GM12878 (cell line): ENCODE data around the gene BICDL2. TPM values are rescaled to one million over a fixed set of nuclear protein-coding genes. Genes with fewer than 3 reads are reported as not detected.

Source experiments
- ATAC-seq: fragments of 200-7000 bp; cut with Tn5 transposase; 3 replicates; pipeline ENCODE4 v1.9.1; 2020; ENCODE audit warnings: mild to moderate bottlenecking, moderate library complexity
- BruUV-seq: library from RNA; stranded (reverse); fragments of 400-500 nt; replicated peaks from 2 replicates; lab custom pipeline; 2021; lab: Mats Ljungman, UMichigan
- CTCF ChIA-PET: fragments of 300-600 bp; sonication (Branson Sonifier 250); formaldehyde crosslinking; extraction: SDS; loops from one replicate; lab custom pipeline; 2021; ENCODE audit warnings: inconsistent platforms; lab: Yijun Ruan, JAX
- POLR2A ChIA-PET: fragments of 350-600 bp; formaldehyde crosslinking; extraction: SDS; loops from one replicate; lab custom pipeline; 2021; ENCODE audit warnings: inconsistent platforms; lab: Charles Lee
- RAD21 ChIA-PET: fragments of 300-600 bp; sonication (Branson Sonifier 250); formaldehyde crosslinking; loops from one replicate; lab custom pipeline; 2023; ENCODE audit warnings: antibody characterized with exemption; ENCODE audit not compliant: unreplicated experiment; lab: Charles Lee
- SMC1A ChIA-PET: fragments of 300-600 bp; sonication (Branson Sonifier 250); formaldehyde crosslinking; loops from one replicate; lab custom pipeline; 2023; ENCODE audit not compliant: unreplicated experiment, uncharacterized antibody; lab: Charles Lee
- DNase-seq: peaks from one replicate; pipeline ENCODE4 v3.0.0-alpha.2; 2011; ENCODE audit warnings: low read depth, low spot score
- FAIRE-seq: peaks from 3 replicates; lab custom pipeline; 2011; peaks lifted over from hg19 to GRCh38; lab: Jason Lieb, UNC
- H2AFZ ChIP-seq: 2 replicates; pipeline ENCODE4 v1.6.0; 2011; ENCODE audit warnings: low read depth, low read length, control low read depth; ENCODE audit not compliant: control insufficient read depth
- H3K27ac ChIP-seq: 2 replicates; pipeline ENCODE4 v1.5.1; 2011; ENCODE audit warnings: control low read depth; ENCODE audit not compliant: control insufficient read depth, insufficient read depth
- H3K27me3 ChIP-seq, 2 experiments: replicated peaks in 1 of 2; 2 replicates each; pipeline versions ENCODE4 v1.6.0 to v1.6.1; 2011; ENCODE audit warnings: low read length in 1 of 2; ENCODE audit not compliant: control insufficient read depth in 2 of 2, insufficient read depth in 2 of 2
- H3K36me3 ChIP-seq, 2 experiments: 2 replicates each; pipeline ENCODE4 v1.5.1; 2011; ENCODE audit warnings: low read length in 1 of 2; ENCODE audit not compliant: control insufficient read depth in 2 of 2, insufficient read depth in 2 of 2
- H3K4me1 ChIP-seq: 2 replicates; pipeline ENCODE4 v1.6.1; 2011; ENCODE audit warnings: mild to moderate bottlenecking, low read length, moderate library complexity, mixed read lengths; ENCODE audit not compliant: control insufficient read depth, insufficient read depth
- H3K4me2 ChIP-seq: 2 replicates; pipeline ENCODE4 v1.6.0; 2011; ENCODE audit warnings: control low read depth; ENCODE audit not compliant: control insufficient read depth, insufficient read depth
- H3K4me3 ChIP-seq: fragments of 200-600 bp; sonication (generic); 2 replicates; pipeline ENCODE4 v1.5.1; 2016
- H3K79me2 ChIP-seq: 2 replicates; pipeline ENCODE4 v1.6.0; 2011; ENCODE audit warnings: low read length; ENCODE audit not compliant: control insufficient read depth, insufficient read depth
- H3K9ac ChIP-seq: 2 replicates; pipeline ENCODE4 v1.8.0; 2011; ENCODE audit warnings: low read length, control low read depth, mixed read lengths; ENCODE audit not compliant: control insufficient read depth, insufficient read depth
- H3K9me3 ChIP-seq: replicated peaks from 3 replicates; pipeline ENCODE4 v1.5.1; 2011; ENCODE audit warnings: mild to moderate bottlenecking, low read length; ENCODE audit not compliant: control insufficient read depth, insufficient read depth
- H4K20me1 ChIP-seq: 2 replicates; pipeline ENCODE4 v1.6.0; 2011; ENCODE audit not compliant: control insufficient read depth, insufficient read depth
- EZH2 ChIP-seq: IDR thresholded peaks from 2 replicates; pipeline ENCODE4 v1.6.1; 2012; ENCODE audit warnings: low read depth, mild to moderate bottlenecking, control low read depth, inconsistent platforms, low read length, borderline replicate concordance; ENCODE audit not compliant: control insufficient read depth
- MYB ChIP-seq: fragments of 150-350 bp; IDR thresholded peaks from 2 replicates; pipeline ENCODE4 v1.6.1; 2014; ENCODE audit warnings: mild to moderate bottlenecking, low read depth, low read length, borderline replicate concordance
- NFIC ChIP-seq: IDR thresholded peaks from 2 replicates; pipeline ENCODE4 v1.6.1; 2012; ENCODE audit warnings: low read depth, mild to moderate bottlenecking, inconsistent platforms, low read length, moderate library complexity
- NR2C1 ChIP-seq: fragments of 450-650 bp; IDR thresholded peaks from 2 replicates; pipeline ENCODE4 v1.6.1; 2017; ENCODE audit warnings: antibody characterized with exemption, mild to moderate bottlenecking, moderate library complexity
- PKNOX1 ChIP-seq: fragments of 450-650 bp; IDR thresholded peaks from 2 replicates; pipeline ENCODE4 v1.6.1; 2016; ENCODE audit warnings: mild to moderate bottlenecking
- RCOR1 ChIP-seq: conservative IDR thresholded peaks from 2 replicates; pipeline ENCODE4 v1.6.1; 2012; ENCODE audit warnings: low read depth, low read length, improper control_type of control experiment
- ZNF274 ChIP-seq: IDR thresholded peaks from one replicate; pipeline ENCODE4 v1.8.0; 2011; ENCODE audit not compliant: insufficient read length, insufficient read depth
- WGBS: methylation state at CpG from one replicate; pipeline ENCODE4 v1.1.6; 2016; ENCODE audit warnings: low lambda C conversion rate; ENCODE audit not compliant: insufficient replicate concordance, insufficient coverage; ENCODE audit errors: missing lambda C conversion rate; 5-methylcytosine and 5-hydroxymethylcytosine counted together
- in situ Hi-C: fragments of 300-500 bp; cut with MboI; formaldehyde crosslinking; loops from 9 replicates; pipeline ENCODE4 v1.14.3; 2018; ENCODE audit warnings: mixed read lengths
- intact Hi-C: fragments of 100-400 bp; cut with micrococcal nuclease; formaldehyde crosslinking; loops from one replicate; pipeline ENCODE4 v1.14.2; 2022; ENCODE audit not compliant: unreplicated experiment
- polyA plus RNA-seq, 11 experiments: library from polyadenylated mRNA; depleted of rRNA in 4 of 11; unstranded in 6 of 11; stranded (reverse) in 5 of 11; fragments of >200 nt; fragmentation: Nextera tagmentation in 4 of 11; fragmentation: Illumina TruSeq in 1 of 11; extraction: Ambion mirVana in 4 of 11; extraction: Trizol in 1 of 11; gene quantifications; 1 replicate in 1 of 11; 2 replicates in 10 of 11; pipeline versions ENCODE4 v1.2.1 to v1.2.3, GENCODE V29; 2011 to 2016; ENCODE audit warnings: inconsistent platforms in 2 of 11, missing spikeins in 2 of 11, low read depth in 1 of 11
- total RNA-seq, 4 experiments: library from RNA; depleted of rRNA in 3 of 4; stranded (reverse); fragments of >200 nt in 3 of 4; fragmentation: Illumina TruSeq in 1 of 4; extraction: Trizol in 1 of 4; gene quantifications; 2 replicates each; pipeline versions ENCODE4 v1.2.1 to v1.2.3, GENCODE V29; 2013 to 2021

The BICDL2 gene
- total and polyA plus RNA-seq, 10 of the 15 experiments (the other 5 are each of a cell fraction or from before 2014, with no cell fraction given): not detected

GRCh38 chr16:3060339-3061127 is 23.8 kb upstream of the BICDL2 start:
- CTCF ChIA-PET: interaction anchor here (0.7 to 9.5 kb wide), 15 partner anchors 12 to 136 kb away, joined by 3 to 174 read pairs (median 10); partner anchors contain the start of genes HCFC1R1 and THOC6
- Histone ChIP-seq H3K27me3 (no peaks in the 10 kb centered on the region), H3K9ac (no peak overlapping the region), H3K36me3 (no peaks in the 10 kb centered on the region), H3K79me2 (peaks cover 4% of the 10 kb centered on the region), H2AFZ (no peak overlapping the region; the same call in 1 of the 2 replicates), H3K27ac (no peak overlapping the region), H4K20me1 (no peaks in the 10 kb centered on the region), H3K4me1 (peaks cover 18% of the 10 kb centered on the region), H3K4me2 (no peak overlapping the region), H3K9me3 (no peaks in the 10 kb centered on the region; the same call in 2 of the 3 replicates), H3K4me3 (no peak overlapping the region)
- RAD21 ChIA-PET: interaction anchor here (1.1 to 3.0 kb wide), 6 partner anchors 15 to 105 kb away, joined by 3 to 72 read pairs (median 9); no protein-coding TSS in a partner anchor
- SMC1A ChIA-PET: interaction anchor here (1.3 to 3.9 kb wide), 5 partner anchors 16 to 106 kb away, joined by 3 to 53 read pairs (median 4); no protein-coding TSS in a partner anchor
- in situ Hi-C loops: loop anchor here (5.0 kb wide), 2 partner anchors 37 to 67 kb away; partner anchors contain the start of gene ZSCAN10
- FAIRE-seq (no peak), ATAC-seq (no peak), DNase-seq (no peak)
- 61% methylated on average over 14 of the region's 14 CpGs for WGBS
- intact Hi-C loops: no loop called here
- POLR2A ChIA-PET: interaction anchor here (0.5 to 1.7 kb wide), 4 partner anchors 17 to 75 kb away, joined by 3 to 12 read pairs (median 4); no protein-coding TSS in a partner anchor
- TF ChIP-seq EZH2 (no peak), PKNOX1 (no peak), NFIC (no peak), NR2C1 (no peak), ZNF274 (no peak), MYB (no peak), RCOR1 (no peak)
- BruUV-seq: no TSS peak
